SK-N-SH treated with all-trans-retinoic acid at 6 μM for 48 hours (cell line): ENCODE measurements around the gene SHROOM4.

ENCODE experiments used
- CREB5 ChIP-seq: fragments of 250-450 bp; sonication (Bioruptor Pico); IDR thresholded peaks from 2 replicates; pipeline ENCODE4 v1.5.1; 2020; ENCODE audit warnings: low read depth, mild to moderate bottlenecking, moderate library complexity
- CSDC2 ChIP-seq: fragments of 250-450 bp; sonication (Bioruptor Pico); IDR thresholded peaks from 2 replicates; pipeline ENCODE4 v1.5.0; 2020; ENCODE audit warnings: mild to moderate bottlenecking, moderate library complexity
- TOX ChIP-seq: fragments of 250-450 bp; sonication (Bioruptor Pico); IDR thresholded peaks from 2 replicates; pipeline ENCODE4 v1.8.0; 2021; ENCODE audit warnings: mild to moderate bottlenecking, moderate library complexity, borderline replicate concordance
- TSHZ2 ChIP-seq: fragments of 250-450 bp; sonication (Bioruptor Pico); IDR thresholded peaks from 2 replicates; pipeline ENCODE4 v1.5.0; 2020; ENCODE audit warnings: mild to moderate bottlenecking, moderate library complexity

GRCh38 chrX:50818986-50819385, 5.0 kb upstream of the SHROOM4 start:
- TF ChIP-seq CSDC2 (CRISPR knock-in tag) (no peak), TSHZ2 (CRISPR knock-in tag) (no peak), CREB5 (CRISPR knock-in tag) (no peak), TOX (CRISPR knock-in tag) (no peak)
